Activated CD8-positive, alpha-beta T cell treated with anti-CD3 and anti-CD28 coated beads, Interleukin-2, amount 10 ng/mL, durations not matched to agents 7 days and 5 days (primary cell): ENCODE data around the gene FNBP1. TPM values are rescaled to one million over a fixed set of nuclear protein-coding genes. Genes with fewer than 3 reads are reported as not detected.

Experiments
- ATAC-seq: fragments of 150-1000 bp; cut with Tn5 transposase; one replicate; pipeline ENCODE4 v1.10.0; 2021; ENCODE audit warnings: moderate library complexity
- CTCF ChIA-PET: fragments of 350-600 bp; sonication (Branson Sonifier 250); formaldehyde crosslinking; loops from one replicate; lab custom pipeline; 2021; ENCODE audit warnings: antibody characterized with exemption; lab: Charles Lee
- POLR2A ChIA-PET: fragments of 350-600 bp; sonication (Branson Sonifier 250); formaldehyde crosslinking; loops from one replicate; lab custom pipeline; 2021; ENCODE audit warnings: antibody characterized with exemption; lab: Charles Lee
- DNase-seq: peaks from one replicate; pipeline ENCODE4 v3.0.0-alpha.2; 2020
- H3K27ac Mint-ChIP-seq: one replicate; pipeline ENCODE4 v1.8.0; 2021; ENCODE audit warnings: mild to moderate bottlenecking, mixed read lengths
- H3K27me3 Mint-ChIP-seq: one replicate; pipeline ENCODE4 v1.8.0; 2021; ENCODE audit warnings: low read depth, mixed read lengths
- H3K36me3 Mint-ChIP-seq: one replicate; pipeline ENCODE4 v1.8.0; 2021; ENCODE audit warnings: low read depth, mixed read lengths
- H3K4me1 Mint-ChIP-seq: one replicate; pipeline ENCODE4 v1.8.0; 2021; ENCODE audit warnings: low read depth, mixed read lengths
- H3K4me3 Mint-ChIP-seq: one replicate; pipeline ENCODE4 v1.8.0; 2021; ENCODE audit warnings: mild to moderate bottlenecking, mixed read lengths
- H3K9me3 Mint-ChIP-seq: one replicate; pipeline ENCODE4 v1.8.0; 2022; ENCODE audit warnings: mixed read lengths; ENCODE audit not compliant: insufficient read depth
- total RNA-seq, 2 experiments: library from RNA; stranded (reverse); gene quantifications; one replicate each; pipeline ENCODE4 v1.2.3, GENCODE V29; 2021

The FNBP1 gene
- total RNA-seq, 2 experiments from 2014 or later, result 173 to 176 TPM

DNA sequence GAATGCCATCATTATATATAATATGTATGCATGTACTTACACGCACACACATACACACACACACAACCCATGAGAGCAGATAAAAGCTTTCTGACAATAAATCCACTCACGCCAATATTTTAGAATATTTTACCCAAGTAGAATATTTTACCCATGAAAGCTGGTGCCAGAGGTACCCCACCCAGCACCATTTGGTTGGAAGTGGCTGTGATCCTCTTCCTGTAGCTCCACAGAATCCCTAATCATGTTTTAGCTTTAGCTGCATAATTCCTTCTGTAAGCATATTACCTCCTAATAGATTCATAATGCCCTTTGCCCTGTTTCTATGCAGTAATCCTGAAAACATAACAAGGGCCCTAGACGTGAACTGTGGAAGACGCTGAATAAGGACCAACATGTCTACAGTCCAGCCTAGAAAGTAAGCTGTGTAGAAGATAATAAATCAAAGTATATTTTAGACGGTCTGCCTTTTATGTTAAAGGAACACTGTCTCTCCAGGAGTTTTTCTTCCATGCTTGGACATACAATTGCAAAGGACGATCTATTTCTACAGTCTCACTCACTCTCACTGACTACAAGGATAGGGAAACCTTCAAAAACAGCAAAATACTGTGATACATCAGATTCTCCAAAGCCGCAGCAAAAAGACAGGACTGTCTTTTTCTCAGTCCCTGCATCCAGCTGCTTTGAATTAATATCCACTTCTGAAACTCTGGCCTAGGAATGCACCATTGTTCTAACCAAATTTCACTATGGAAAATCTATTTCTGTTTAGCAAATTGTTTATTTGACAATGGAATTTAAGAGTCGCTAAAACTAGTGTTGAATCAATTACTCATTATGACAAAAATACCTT, 109.6 kb downstream of the FNBP1 start:
- Mint-ChIP-seq H3K4me1 (peaks cover 68% of the 10 kb centered on the region), H3K36me3 (peaks cover 55% of the 10 kb centered on the region), H3K9me3 (no peaks in the 10 kb centered on the region), H3K4me3 (peak overlapping the region; percentile 59), H3K27me3 (no peaks in the 10 kb centered on the region), H3K27ac (peak overlapping the region; percentile 88)
- ChIA-PET POLR2A (interaction anchor here (0.7 to 2.5 kb wide), 10 partner anchors 9 to 106 kb away, joined by 3 to 9 read pairs (median 4); no protein-coding TSS in a partner anchor), CTCF (interaction anchor here (0.9 to 3.3 kb wide), 9 partner anchors 9 to 166 kb away, joined by 3 to 16 read pairs (median 4); partner anchors contain the start of gene GPR107)
- DNase-seq (no peak), ATAC-seq (no peak)

DNA sequence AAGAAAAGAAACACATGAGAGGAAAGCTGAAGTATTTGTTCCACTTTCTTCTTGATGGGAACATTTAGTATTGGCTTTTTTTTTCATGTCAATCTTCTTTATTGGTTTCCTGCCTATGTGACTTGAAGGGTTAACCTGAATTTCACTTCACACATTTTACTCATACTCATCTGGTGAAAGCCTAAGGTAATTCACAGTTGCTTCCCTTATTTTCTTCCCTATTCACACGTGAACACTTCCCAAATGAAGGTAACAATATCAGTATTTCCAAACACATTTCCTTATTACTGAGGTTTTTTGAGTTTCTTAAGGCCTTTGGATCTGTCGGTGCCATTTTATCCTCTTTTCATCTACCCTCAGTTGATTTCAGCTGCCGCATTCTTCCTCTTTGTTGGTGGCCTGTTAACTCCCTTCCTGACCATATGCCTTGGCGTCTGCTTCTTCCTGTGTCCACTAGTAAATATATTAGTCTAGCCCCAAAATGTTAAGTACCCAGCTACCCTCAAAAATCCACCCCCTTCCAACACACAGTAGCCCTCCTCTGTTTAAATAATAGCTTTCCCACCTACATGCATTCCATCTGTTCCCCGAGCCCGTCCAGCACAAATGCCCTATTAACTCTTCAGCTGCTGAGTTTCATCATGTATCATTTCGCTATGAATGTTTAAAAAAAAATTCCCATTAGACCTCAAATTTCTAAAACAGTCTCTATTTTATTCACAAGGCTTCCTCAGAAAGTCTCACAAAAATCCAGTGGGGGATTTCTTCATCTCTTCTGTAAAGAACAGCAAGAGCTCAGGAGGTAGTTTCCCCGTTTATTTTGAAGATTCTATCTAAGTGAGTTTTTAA, 110.5 kb downstream of the FNBP1 start:
- Mint-ChIP-seq H3K9me3 (no peaks in the 10 kb centered on the region), H3K27me3 (no peaks in the 10 kb centered on the region), H3K4me1 (peaks cover 65% of the 10 kb centered on the region), H3K4me3 (peak overlapping the region; percentile 59), H3K36me3 (peaks cover 56% of the 10 kb centered on the region), H3K27ac (peak overlapping the region; percentile 88)
- no peak for ATAC-seq
- CTCF ChIA-PET, result interaction anchor here (0.9 to 3.3 kb wide), 7 partner anchors 10 to 166 kb away, joined by 3 to 16 read pairs (median 4); partner anchors contain the start of gene GPR107
- POLR2A ChIA-PET, result interaction anchor here (0.6 to 2.5 kb wide), 11 partner anchors 8 to 111 kb away, joined by 3 to 9 read pairs (median 4); no protein-coding TSS in a partner anchor
- no peak for DNase-seq

DNA sequence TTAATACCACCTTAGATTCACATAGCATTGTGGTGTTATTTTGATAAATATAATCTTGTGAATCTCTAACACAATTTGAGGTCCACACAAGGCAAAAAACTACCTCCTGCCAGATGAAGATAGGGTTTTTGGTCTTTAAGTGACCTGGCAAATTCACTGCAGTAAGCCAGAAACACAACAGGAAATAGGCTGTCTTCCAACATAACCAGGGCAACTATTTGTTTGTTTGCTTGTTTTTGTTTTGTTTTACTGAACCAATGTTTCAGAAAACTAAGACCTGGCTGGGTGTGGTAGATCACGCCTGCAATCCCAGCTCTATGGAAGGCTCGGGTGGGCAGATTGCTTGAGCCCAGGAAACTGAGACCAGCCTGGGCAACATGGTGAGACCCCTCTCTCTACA, 112.2 kb downstream of the FNBP1 start:
- Mint-ChIP-seq H3K9me3 (no peaks in the 10 kb centered on the region), H3K4me1 (peaks cover 60% of the 10 kb centered on the region), H3K4me3 (no peak overlapping the region), H3K36me3 (peaks cover 58% of the 10 kb centered on the region), H3K27me3 (no peaks in the 10 kb centered on the region), H3K27ac (peak overlapping the region; percentile 52)
- DNase-seq (no peak), ATAC-seq (peak; percentile 28)
- ChIA-PET POLR2A (no interaction called here), CTCF (interaction anchor here (1.1 kb wide), 1 partner anchor 16 kb away, joined by 3 read pairs; no protein-coding TSS in a partner anchor)

DNA sequence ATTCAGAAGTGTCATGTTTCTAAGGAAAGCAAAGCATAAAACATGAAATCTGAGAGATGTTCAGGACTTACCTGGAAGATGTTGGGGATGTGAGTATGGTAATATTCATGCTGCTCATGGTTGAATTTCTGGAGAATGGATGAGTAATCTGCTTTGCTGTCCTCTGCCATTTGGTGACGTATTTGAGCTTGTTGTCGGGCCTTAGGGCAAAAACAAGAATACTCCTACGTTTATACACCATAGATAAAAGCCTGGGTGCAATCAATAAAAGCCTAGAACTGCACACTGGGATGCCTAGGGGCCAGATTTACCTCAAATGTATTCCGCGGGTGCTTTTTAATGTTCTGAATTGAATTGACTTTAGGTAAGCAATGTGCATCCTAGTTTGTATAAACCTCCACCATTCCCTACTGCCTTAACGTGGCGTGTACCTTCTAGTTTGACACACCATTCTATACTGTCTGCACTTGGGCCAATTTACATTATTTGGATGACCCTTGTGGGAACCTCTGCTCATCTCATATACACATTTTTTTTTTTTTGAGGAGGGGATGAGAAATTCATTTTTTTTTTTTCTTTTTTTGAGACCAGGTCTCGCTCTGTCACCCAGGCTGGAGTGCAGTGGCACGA, 113.4 kb downstream of the FNBP1 start:
- ChIA-PET CTCF (no interaction called here), POLR2A (interaction anchor here (0.7 kb wide), 1 partner anchor 13 kb away, joined by 4 read pairs; no protein-coding TSS in a partner anchor)
- H3K4me1 Mint-ChIP-seq, result peaks cover 49% of the 10 kb centered on the region
- no peaks in the 10 kb centered on the region for H3K9me3 Mint-ChIP-seq
- DNase-seq (no peak), ATAC-seq (no peak)
- no peaks in the 10 kb centered on the region for H3K27me3 Mint-ChIP-seq
- no peak overlapping the region for H3K4me3 Mint-ChIP-seq
- peaks cover 60% of the 10 kb centered on the region for H3K36me3 Mint-ChIP-seq
- peak overlapping the region; percentile 19 for H3K27ac Mint-ChIP-seq

DNA sequence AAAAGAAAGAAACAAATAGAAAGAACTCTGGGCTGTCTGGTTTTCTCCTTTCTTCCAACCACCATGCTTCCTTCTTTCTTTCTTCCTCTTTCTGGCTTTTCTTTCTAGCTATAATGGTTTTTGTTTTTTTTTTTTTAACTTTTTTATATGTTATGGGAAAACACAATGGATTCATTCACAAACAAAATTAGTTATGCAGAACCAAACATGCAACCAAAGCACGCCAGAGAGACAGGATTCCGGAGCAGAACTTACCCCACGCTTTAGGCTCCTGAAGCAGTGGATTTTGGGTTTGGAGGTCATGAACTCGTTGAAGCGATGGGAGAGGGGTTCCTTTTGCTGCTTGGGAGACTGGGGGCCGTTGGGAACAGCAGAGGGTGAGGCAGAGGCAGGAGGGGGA, 119.4 kb downstream of the FNBP1 start:
- POLR2A ChIA-PET, result no interaction called here
- CTCF ChIA-PET, result interaction anchor here (1.0 to 1.9 kb wide), 2 partner anchors 19 to 38 kb away, joined by 3 to 5 read pairs; no protein-coding TSS in a partner anchor
- H3K27me3 Mint-ChIP-seq, result no peaks in the 10 kb centered on the region
- ATAC-seq (no peak), DNase-seq (no peak)
- peaks cover 20% of the 10 kb centered on the region for H3K4me1 Mint-ChIP-seq
- peaks cover 67% of the 10 kb centered on the region for H3K36me3 Mint-ChIP-seq
- H3K27ac Mint-ChIP-seq, result no peak overlapping the region
- no peaks in the 10 kb centered on the region for H3K9me3 Mint-ChIP-seq
- no peak overlapping the region for H3K4me3 Mint-ChIP-seq

DNA sequence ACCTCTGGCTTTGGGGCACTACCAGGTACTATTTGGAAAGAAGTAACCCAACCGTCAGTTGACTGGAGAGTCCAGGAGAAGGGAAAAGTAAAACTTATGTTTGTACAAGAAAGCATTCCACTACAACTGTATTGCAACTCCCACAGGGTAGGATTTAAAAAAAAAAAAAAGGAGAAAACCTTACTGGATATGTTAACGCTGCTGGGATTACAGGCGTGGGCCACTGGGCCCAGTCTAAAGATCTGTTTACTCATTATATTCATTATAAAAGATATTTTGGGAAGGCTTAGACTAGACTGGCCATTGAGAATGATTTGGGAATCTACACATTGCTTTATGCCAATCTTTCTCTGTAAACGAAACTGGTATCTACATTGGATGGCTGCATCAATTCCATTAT, 121.1 kb downstream of the FNBP1 start:
- no peak for ATAC-seq
- DNase-seq, result no peak
- CTCF ChIA-PET, result no interaction called here
- POLR2A ChIA-PET, result no interaction called here
- Mint-ChIP-seq H3K4me3 (no peak overlapping the region), H3K4me1 (peaks cover 17% of the 10 kb centered on the region), H3K27ac (no peak overlapping the region), H3K36me3 (peaks cover 67% of the 10 kb centered on the region), H3K27me3 (no peaks in the 10 kb centered on the region), H3K9me3 (no peaks in the 10 kb centered on the region)

DNA sequence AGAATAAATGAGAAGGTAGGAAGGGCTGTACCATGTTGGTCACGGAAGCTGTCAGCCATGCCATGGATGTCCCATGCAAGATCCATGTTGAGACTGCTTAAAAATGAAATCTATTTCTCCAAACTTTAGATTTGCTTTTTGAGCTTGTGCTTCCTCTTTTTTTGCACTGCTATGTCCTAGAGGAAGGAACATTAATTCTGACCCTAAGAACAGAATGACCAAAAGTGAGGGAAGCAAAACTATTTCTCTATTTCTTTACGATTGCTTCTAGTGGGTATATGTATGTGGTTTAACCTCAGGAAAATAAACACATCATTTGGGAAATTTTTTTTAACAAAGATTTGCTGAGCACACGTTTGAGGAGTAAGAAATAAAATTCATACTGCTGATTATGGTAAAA, 123.1 kb downstream of the FNBP1 start:
- Mint-ChIP-seq H3K4me3 (no peak overlapping the region), H3K27ac (no peak overlapping the region), H3K27me3 (no peaks in the 10 kb centered on the region), H3K36me3 (peaks cover 65% of the 10 kb centered on the region), H3K4me1 (peaks cover 13% of the 10 kb centered on the region), H3K9me3 (no peaks in the 10 kb centered on the region)
- ChIA-PET POLR2A (no interaction called here), CTCF (interaction anchor here (0.9 to 1.7 kb wide), 4 partner anchors 16 to 127 kb away, joined by 3 to 5 read pairs (median 4); no protein-coding TSS in a partner anchor)
- no peak for DNase-seq
- ATAC-seq, result no peak

DNA sequence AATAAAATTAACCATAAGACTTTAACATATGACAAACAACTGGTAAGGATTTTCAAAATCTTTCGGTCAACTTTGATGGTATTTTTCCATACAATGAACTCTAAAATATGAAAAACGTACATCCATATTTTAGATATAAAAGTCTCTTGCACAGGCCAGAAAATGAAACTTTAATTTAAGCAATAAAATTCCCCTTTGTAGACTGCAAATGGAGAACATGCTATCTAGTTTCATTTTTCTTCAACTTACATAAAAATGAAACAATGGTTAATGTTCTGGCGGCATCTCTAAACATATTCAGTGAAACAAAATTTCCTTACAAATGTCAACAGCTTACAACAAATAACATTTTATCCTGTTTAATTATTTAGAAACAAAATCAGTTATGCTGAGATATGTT, 123.7 kb downstream of the FNBP1 start:
- no peak for ATAC-seq
- Mint-ChIP-seq H3K36me3 (peaks cover 62% of the 10 kb centered on the region), H3K27me3 (no peaks in the 10 kb centered on the region), H3K9me3 (no peaks in the 10 kb centered on the region), H3K27ac (no peak overlapping the region), H3K4me3 (no peak overlapping the region), H3K4me1 (peaks cover 13% of the 10 kb centered on the region)
- POLR2A ChIA-PET, result no interaction called here
- CTCF ChIA-PET, result interaction anchor here (0.9 to 1.7 kb wide), 3 partner anchors 15 to 34 kb away, joined by 3 to 5 read pairs (median 4); no protein-coding TSS in a partner anchor
- no peak for DNase-seq

DNA sequence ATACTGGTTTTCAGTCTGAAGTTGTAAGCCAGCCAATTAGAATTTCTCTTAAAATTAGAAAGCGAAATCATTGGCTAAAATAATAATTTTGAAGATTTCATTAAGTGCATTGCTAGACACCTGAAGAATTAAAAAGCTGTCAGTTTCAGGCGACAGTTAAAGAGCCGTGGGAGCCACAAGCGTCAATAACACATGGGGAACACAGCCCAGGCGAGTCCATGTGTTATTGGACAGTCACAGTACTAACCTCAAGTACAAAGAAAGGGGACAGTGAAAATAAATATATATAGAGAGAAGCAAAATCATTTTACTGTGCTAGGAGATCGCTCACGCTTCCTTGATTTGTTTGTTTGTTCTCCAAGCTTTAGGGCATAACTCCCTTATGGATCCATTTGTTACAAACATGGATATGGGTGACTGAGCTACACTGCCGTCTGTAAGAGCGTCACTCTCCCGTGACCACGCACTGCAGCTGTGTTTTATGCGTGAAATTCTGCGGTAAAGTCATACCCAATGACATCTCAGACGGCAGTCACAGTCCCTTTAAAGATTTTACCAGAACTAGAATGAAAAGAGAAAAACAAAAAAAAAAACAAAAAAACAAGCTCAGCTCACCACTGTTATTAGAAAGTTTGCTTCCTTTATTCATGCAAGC, 124.6 kb downstream of the FNBP1 start:
- H3K4me1 Mint-ChIP-seq, result peaks cover 13% of the 10 kb centered on the region
- H3K4me3 Mint-ChIP-seq, result no peak overlapping the region
- no peaks in the 10 kb centered on the region for H3K9me3 Mint-ChIP-seq
- H3K27ac Mint-ChIP-seq, result no peak overlapping the region
- ATAC-seq, result no peak
- DNase-seq, result no peak
- peaks cover 56% of the 10 kb centered on the region for H3K36me3 Mint-ChIP-seq
- H3K27me3 Mint-ChIP-seq, result no peaks in the 10 kb centered on the region
- ChIA-PET POLR2A (interaction anchor here (0.6 kb wide), 1 partner anchor 614 kb away, joined by 4 read pairs; no protein-coding TSS in a partner anchor), CTCF (no interaction called here)

DNA sequence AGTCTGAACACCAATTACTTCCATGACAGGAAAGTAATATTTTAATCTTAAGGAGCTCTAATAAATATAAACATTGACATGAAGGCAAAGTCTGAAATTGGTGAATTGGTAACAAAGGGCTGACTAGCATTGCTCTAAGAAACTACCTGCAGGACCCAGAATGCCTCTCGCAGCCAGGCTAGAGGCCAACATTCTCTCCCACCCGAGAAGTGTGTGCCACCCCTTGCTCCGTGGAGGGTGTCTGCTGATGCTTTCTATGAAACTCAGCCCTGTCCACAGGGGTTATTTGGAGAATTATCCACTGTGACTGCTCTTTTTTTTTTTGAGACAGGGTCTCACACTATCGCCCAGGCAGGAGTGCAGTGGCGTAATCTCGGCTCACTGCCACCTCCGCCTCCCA, 126.3 kb downstream of the FNBP1 start:
- ChIA-PET CTCF (interaction anchor here (1.6 to 2.1 kb wide), 2 partner anchors 10 to 30 kb away, joined by 5 to 9 read pairs; no protein-coding TSS in a partner anchor), POLR2A (interaction anchor here (0.6 to 1.3 kb wide), 2 partner anchors 13 to 28 kb away, joined by 3 to 4 read pairs; no protein-coding TSS in a partner anchor)
- H3K36me3 Mint-ChIP-seq, result peaks cover 51% of the 10 kb centered on the region
- no peak overlapping the region for H3K27ac Mint-ChIP-seq
- H3K27me3 Mint-ChIP-seq, result no peaks in the 10 kb centered on the region
- H3K4me1 Mint-ChIP-seq, result peaks cover 13% of the 10 kb centered on the region
- no peak overlapping the region for H3K4me3 Mint-ChIP-seq
- H3K9me3 Mint-ChIP-seq, result no peaks in the 10 kb centered on the region
- ATAC-seq, result no peak
- no peak for DNase-seq
